ENCODE results near the gene LSM14B.

- TF ChIP-seq CTCF (IDR thresholded peaks at IDR 0.05) (no peak), POLR2A (IDR thresholded peaks at IDR 0.05) (no peak)
Observed at GRCh38 chr20:62155428-62156253, 33.4 kb downstream of the LSM14B start.

Measured in uterus (tissue), 2 donors.